Measurements from ENCODE around the gene TRIM25.
"Not testable (repeated sequence)": the region's sequence is repeated elsewhere in the genome, so short reads cannot be mapped to it uniquely, and the experiment has no call there.

TRIM25 gene, protein sequence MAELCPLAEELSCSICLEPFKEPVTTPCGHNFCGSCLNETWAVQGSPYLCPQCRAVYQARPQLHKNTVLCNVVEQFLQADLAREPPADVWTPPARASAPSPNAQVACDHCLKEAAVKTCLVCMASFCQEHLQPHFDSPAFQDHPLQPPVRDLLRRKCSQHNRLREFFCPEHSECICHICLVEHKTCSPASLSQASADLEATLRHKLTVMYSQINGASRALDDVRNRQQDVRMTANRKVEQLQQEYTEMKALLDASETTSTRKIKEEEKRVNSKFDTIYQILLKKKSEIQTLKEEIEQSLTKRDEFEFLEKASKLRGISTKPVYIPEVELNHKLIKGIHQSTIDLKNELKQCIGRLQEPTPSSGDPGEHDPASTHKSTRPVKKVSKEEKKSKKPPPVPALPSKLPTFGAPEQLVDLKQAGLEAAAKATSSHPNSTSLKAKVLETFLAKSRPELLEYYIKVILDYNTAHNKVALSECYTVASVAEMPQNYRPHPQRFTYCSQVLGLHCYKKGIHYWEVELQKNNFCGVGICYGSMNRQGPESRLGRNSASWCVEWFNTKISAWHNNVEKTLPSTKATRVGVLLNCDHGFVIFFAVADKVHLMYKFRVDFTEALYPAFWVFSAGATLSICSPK

GRCh38 chr17:56913867-56914580, at the start of gene TRIM25:
TRIM25 (minus strand) TSS chr17:56914049; CDS start chr17:56913988, 61 bp downstream.
- Histone ChIP-seq H3K9ac (ENCODE audit: low read depth, low read length) (peak within 1 kb of the TSS; percentile 69), H3K9me3 (ENCODE audit: control insufficient read depth, insufficient read depth, low read length) (no peaks in the 10 kb centered on the region), H3K36me3 (ENCODE audit: insufficient read depth, low read length) (no peaks in the 10 kb centered on the region), H3K4me1 (ENCODE audit: insufficient read depth, low read length) (peaks cover 5% of the 10 kb centered on the region)

GRCh38 chr17:56960596-56961538, 47.0 kb upstream of the TRIM25 start, which contains the start of gene COIL:
COIL (minus strand) TSS chr17:56961050; CDS start chr17:56961019, 31 bp downstream.
- Histone ChIP-seq H3K9me3 (ENCODE audit: control insufficient read depth, insufficient read depth, low read length) (no peaks in the 10 kb centered on the region), H3K9ac (ENCODE audit: low read depth, low read length) (peak within 1 kb of the TSS; percentile 96), H3K36me3 (ENCODE audit: insufficient read depth, low read length) (no peaks in the 10 kb centered on the region), H3K4me1 (ENCODE audit: insufficient read depth, low read length) (peaks cover 4% of the 10 kb centered on the region; the same call in 1 of the 2 replicates)

- Histone ChIP-seq H3K36me3 (ENCODE audit: insufficient read depth, low read length) (no peaks in the 10 kb centered on the region), H3K9ac (ENCODE audit: low read depth, low read length) (no peak overlapping the region), H3K9me3 (ENCODE audit: control insufficient read depth, insufficient read depth, low read length) (no peaks in the 10 kb centered on the region), H3K4me1 (ENCODE audit: insufficient read depth, low read length) (no peaks in the 10 kb centered on the region)
Observed at GRCh38 chr17:56956992-56957391, 43.1 kb upstream of the TRIM25 start.

GRCh38 chr17:56949595-56949994, 35.7 kb upstream of the TRIM25 start:
- Histone ChIP-seq H3K4me1 (ENCODE audit: insufficient read depth, low read length) (no peaks in the 10 kb centered on the region), H3K9me3 (ENCODE audit: control insufficient read depth, insufficient read depth, low read length) (no peaks in the 10 kb centered on the region), H3K36me3 (ENCODE audit: insufficient read depth, low read length) (peaks cover 9% of the 10 kb centered on the region), H3K9ac (ENCODE audit: low read depth, low read length) (no peak overlapping the region)

GRCh38 chr17:56948491-56948890, 34.6 kb upstream of the TRIM25 start:
- H3K9ac ChIP-seq (ENCODE audit: low read depth, low read length), result no peak overlapping the region
- H3K4me1 ChIP-seq (ENCODE audit: insufficient read depth, low read length), result no peaks in the 10 kb centered on the region
- peaks cover 12% of the 10 kb centered on the region for H3K36me3 ChIP-seq (ENCODE audit: insufficient read depth, low read length)
- H3K9me3 ChIP-seq (ENCODE audit: control insufficient read depth, insufficient read depth, low read length), result no peaks in the 10 kb centered on the region

DNA sequence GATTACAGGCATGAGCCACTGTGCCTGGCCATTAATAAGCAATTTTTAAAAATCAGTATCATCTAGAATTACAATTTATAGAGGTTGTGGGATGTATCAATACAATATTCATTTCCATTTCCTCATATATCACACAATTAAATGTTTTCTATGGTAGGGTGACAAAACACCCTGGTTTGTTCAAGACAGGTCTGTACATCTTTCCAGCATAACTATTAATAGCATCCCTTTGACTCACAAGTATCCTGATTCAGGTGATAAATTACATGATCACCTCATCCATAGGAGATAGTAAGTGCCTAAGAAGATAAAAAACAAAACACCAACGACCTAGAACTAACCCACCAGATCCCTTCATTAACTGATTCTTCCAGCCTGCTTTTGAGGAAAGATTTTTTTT, 33.9 kb upstream of the TRIM25 start:
- Histone ChIP-seq H3K9me3 (ENCODE audit: control insufficient read depth, insufficient read depth, low read length) (no peaks in the 10 kb centered on the region), H3K9ac (ENCODE audit: low read depth, low read length) (no peak overlapping the region), H3K36me3 (ENCODE audit: insufficient read depth, low read length) (peaks cover 12% of the 10 kb centered on the region), H3K4me1 (ENCODE audit: insufficient read depth, low read length) (no peaks in the 10 kb centered on the region)

DNA sequence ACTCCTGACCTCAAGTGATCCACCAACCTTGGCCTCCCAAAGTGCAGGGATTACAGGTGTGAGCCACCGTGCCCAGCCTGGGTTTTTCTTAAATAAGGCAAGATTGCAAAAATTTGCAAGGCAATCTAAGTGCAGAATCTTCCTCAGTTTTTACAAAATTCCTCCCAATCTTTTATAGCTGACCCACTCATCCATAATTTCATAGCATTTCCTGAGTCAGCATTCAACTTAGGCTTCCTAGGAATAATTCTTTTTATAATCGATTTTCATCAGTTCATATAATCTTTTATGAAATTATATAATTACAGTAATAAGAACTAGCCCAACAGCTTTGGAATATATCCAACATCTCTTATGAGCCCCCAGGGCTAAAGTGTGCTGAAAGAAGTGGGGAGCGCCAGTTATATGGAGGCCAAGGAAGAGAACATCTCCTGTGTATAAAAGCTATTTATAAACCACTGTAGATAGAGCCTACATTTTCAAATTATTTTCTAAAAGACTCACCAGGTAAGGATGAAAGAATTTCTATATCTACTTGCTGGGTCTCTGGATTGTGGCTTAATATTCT, 32.2 kb upstream of the TRIM25 start:
- Histone ChIP-seq H3K9ac (ENCODE audit: low read depth, low read length) (no peak overlapping the region), H3K9me3 (ENCODE audit: control insufficient read depth, insufficient read depth, low read length) (no peaks in the 10 kb centered on the region), H3K36me3 (ENCODE audit: insufficient read depth, low read length) (peaks cover 12% of the 10 kb centered on the region), H3K4me1 (ENCODE audit: insufficient read depth, low read length) (no peaks in the 10 kb centered on the region)

GRCh38 chr17:56943505-56944125, 29.8 kb upstream of the TRIM25 start:
- Histone ChIP-seq H3K9ac (ENCODE audit: low read depth, low read length) (no peak overlapping the region), H3K36me3 (ENCODE audit: insufficient read depth, low read length) (peaks cover 7% of the 10 kb centered on the region), H3K9me3 (ENCODE audit: control insufficient read depth, insufficient read depth, low read length) (no peaks in the 10 kb centered on the region), H3K4me1 (ENCODE audit: insufficient read depth, low read length) (no peaks in the 10 kb centered on the region)

DNA sequence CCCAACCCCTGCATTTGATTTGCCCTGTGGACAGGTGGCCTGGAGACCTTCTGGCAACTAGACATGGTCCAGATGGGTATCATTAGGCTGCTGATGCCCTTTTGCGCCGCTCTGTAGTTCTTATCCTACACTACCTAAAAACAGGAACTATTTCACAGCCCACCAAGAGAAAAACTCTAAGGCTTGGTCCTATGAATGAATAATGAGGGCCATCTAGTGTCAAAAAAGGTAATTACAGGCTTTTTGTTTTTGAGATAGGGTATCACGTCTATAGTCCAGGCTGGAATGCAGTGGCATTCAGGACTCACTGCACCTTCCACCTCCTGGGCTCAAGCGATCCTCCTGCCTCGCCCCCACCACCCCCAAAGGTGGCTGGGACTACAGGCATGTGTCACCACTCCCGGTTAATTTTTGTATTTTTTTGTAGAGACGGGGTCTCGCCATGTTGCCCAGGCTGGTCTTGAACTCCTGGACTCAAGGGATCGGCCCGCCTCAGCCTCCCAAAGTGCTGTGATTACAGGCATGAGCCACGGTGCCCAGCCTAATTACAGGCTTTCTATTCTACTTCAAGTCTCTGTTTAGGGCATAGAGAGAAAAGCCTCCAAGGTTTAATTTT, 26.1 kb upstream of the TRIM25 start:
- Histone ChIP-seq H3K9me3 (ENCODE audit: control insufficient read depth, insufficient read depth, low read length) (no peaks in the 10 kb centered on the region), H3K9ac (ENCODE audit: low read depth, low read length) (no peak overlapping the region), H3K4me1 (ENCODE audit: insufficient read depth, low read length) (no peaks in the 10 kb centered on the region), H3K36me3 (ENCODE audit: insufficient read depth, low read length) (peaks cover 11% of the 10 kb centered on the region)

DNA sequence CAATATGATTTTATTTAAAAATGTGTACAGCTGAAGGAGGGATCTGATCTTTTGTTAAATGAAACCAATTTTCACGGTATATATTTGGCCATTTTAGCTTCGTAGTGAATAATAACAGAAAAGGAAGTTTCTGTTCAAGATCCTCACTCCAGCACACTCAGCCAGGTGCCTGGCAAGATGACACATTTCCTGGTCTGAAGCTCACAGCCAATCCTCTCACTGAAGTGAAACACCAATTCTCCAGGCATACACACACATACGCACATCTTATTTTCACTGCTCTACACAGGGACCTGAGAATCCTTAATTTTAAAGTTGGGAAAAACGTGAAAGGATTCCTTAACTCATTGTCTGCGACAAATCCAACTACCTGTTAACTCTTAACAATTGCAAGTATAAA, 24.4 kb upstream of the TRIM25 start:
- not testable (repeated sequence) for H3K4me1 ChIP-seq (ENCODE audit: insufficient read depth, low read length); H3K9me3 ChIP-seq (ENCODE audit: control insufficient read depth, insufficient read depth, low read length); H3K9ac ChIP-seq (ENCODE audit: low read depth, low read length)
- peaks cover 15% of the 10 kb centered on the region for H3K36me3 ChIP-seq (ENCODE audit: insufficient read depth, low read length)

GRCh38 chr17:56937687-56938086, 23.8 kb upstream of the TRIM25 start:
- Histone ChIP-seq H3K4me1 (ENCODE audit: insufficient read depth, low read length) (no peaks in the 10 kb centered on the region), H3K9ac (ENCODE audit: low read depth, low read length) (no peak overlapping the region), H3K36me3 (ENCODE audit: insufficient read depth, low read length) (peaks cover 15% of the 10 kb centered on the region), H3K9me3 (ENCODE audit: control insufficient read depth, insufficient read depth, low read length) (peaks cover under 1% of the 10 kb centered on the region)

DNA sequence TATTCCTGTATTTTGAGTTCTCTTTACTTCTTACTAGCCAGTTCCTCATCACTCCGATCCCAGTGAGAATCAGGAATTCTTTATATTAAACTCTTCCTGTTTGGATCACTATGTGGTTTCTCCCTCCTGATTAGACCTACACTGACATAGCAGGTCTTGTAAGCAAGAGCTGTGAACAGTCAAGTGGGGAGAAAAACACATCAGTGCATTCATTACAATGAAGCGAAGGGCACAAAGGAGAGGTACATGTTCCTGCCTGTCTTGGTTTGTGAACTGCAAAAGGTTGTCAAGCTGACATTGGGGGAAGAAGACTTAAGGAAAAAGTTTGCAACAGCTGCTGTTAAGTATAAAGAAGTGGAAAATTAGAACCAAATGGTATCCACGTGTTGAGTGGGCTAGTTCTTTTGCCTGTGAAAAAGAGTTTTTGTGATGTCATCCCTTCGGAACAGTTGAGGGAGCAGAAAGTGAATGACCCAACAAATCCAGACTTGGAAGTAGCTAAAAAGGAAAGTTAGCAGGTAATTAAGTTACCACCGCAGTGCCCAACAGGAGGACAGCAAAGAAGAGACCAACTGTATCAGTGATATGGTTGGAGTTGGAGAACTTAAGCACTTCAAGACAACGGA, 23.0 kb upstream of the TRIM25 start:
- Histone ChIP-seq H3K9me3 (ENCODE audit: control insufficient read depth, insufficient read depth, low read length) (peaks cover 7% of the 10 kb centered on the region), H3K9ac (ENCODE audit: low read depth, low read length) (no peak overlapping the region), H3K36me3 (ENCODE audit: insufficient read depth, low read length) (peaks cover 15% of the 10 kb centered on the region), H3K4me1 (ENCODE audit: insufficient read depth, low read length) (no peaks in the 10 kb centered on the region)

Measured in ES-I3 (cell line).